ES-I3 (cell line): ENCODE results near the gene RPF1.
"Not testable (repeated sequence)": the region's sequence is repeated elsewhere in the genome, so short reads cannot be mapped to it uniquely, and the experiment has no call there.

Experiments
- H3K36me3 ChIP-seq: 2 replicates; pipeline ENCODE4 v1.6.1; 2013; ENCODE audit warnings: mild to moderate bottlenecking, low read length, control low read depth, moderate library complexity; ENCODE audit not compliant: insufficient read depth
- H3K4me1 ChIP-seq: 2 replicates; pipeline ENCODE4 v1.6.1; 2013; ENCODE audit warnings: mild to moderate bottlenecking, control low read depth, low read length; ENCODE audit not compliant: insufficient read depth
- H3K9ac ChIP-seq: 2 replicates; pipeline ENCODE4 v1.6.1; 2013; ENCODE audit warnings: low read depth, mild to moderate bottlenecking, low read length, moderate library complexity
- H3K9me3 ChIP-seq: 2 replicates; pipeline ENCODE4 v1.6.1; 2013; ENCODE audit warnings: mild to moderate bottlenecking, low read length, moderate library complexity; ENCODE audit not compliant: control insufficient read depth, insufficient read depth

RPF1 gene

DNA sequence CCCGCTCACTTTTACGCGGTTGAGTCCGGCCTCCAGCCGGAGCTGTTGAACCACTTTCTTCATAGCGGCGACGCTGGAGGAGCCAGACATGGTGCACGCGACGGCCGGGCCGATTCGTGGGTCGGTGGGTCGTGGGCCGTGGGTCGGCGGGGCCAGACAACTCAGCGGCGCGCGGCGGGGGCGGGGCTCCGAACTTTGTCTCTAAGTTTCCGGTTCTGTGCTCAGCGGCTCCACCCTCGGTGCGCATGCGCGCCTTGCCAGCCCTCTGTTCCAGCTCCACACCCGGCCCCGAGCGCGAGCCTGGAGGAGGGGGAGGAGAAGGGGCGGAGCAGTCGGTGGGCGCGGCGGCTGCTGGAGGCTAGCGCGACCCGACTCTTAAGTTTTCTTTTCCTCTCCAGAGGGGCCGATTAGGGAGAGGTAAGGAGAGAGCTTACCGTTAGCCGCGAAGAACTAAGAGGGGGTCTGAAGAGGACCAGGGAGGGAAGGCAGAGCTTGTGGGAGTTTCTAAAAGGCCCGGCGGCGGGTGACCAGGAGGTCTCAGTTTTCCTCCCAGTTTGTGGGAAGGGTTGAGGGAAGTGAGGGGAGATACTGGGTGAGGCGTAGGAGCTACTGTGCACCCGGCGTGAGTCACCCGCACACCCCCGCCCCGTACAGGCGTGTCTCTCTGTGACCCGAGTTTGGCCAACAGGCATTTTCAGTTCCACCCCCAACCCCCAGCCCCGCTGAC is 27.1 kb downstream of the RPF1 start, which contains the start of the genes GNG5 and SPATA1:
TSS of gene GNG5 (minus strand) at position 580 of the 727 bp plus-strand sequence. CDS start at position 90, 490 bp downstream.
TSS of gene SPATA1 (plus strand) at position 385 of the 727 bp plus-strand sequence. CDS start 9,974 bp downstream, outside the sequence.
- Histone ChIP-seq H3K9me3 (no peaks in the 10 kb centered on the region), H3K9ac (peak within 1 kb of the TSS; percentile 76), H3K36me3 (no peaks in the 10 kb centered on the region), H3K4me1 (peaks cover 7% of the 10 kb centered on the region)

DNA sequence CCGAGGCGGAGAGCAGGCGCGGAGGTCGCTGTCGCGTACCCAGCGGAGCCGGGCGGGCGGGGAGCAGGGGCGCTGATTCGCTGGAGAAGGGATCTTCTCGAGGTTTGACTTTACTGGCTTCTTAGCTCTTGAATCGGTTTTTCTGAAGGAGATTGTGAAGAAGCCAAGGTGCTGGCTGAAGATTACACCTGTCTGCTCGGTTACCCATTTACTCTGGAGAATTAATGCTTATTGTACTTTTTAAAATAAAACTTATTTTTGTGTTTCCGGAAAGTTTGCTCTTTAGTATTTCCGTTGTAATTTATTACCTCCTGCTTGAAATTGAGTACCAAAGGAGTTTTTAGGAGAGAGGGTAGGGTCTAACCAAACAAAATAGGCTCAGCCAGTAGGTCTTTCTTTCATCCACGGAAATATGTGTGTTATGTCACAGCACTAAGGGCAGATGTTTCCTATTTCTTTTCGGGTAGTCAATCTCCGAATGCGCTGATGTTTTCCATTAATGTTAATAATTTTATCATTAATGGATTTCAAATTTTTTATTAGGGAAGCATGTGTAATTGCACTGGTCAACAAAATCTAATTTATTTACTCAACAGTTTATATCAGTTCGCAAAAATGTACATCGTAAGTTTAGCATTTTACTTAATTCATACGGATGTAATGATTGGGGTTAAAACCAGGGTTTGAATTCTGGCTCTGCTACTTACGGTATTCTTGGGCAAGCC is 27.8 kb downstream of the RPF1 start:
- H3K36me3 ChIP-seq, result no peaks in the 10 kb centered on the region
- peak overlapping the region; percentile 76 for H3K9ac ChIP-seq
- H3K4me1 ChIP-seq, result no peaks in the 10 kb centered on the region; the same call in none of the 2 replicates
- H3K9me3 ChIP-seq, result no peaks in the 10 kb centered on the region

DNA sequence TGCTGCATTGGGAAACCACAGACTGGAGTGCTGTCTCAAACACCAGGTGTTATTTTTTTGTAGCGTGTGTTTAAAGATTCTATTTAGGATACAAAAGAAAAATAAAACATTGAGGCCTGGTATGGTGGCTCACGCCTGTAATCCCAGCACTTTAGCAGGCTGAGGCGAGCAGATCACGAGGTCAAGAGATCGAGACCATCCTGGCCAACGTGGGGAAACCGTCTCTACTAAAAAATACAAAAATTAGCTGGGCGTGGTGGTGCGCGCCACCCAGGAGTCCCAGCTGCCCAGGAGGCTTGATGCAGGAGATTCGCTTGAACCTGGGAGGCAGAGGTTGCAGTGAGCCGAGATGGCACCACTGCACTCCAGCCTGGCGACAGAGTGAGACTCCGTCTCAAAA is 28.8 kb downstream of the RPF1 start:
- H3K36me3 ChIP-seq, H3K9me3 ChIP-seq, H3K9ac ChIP-seq, H3K4me1 ChIP-seq: not testable (repeated sequence)

DNA sequence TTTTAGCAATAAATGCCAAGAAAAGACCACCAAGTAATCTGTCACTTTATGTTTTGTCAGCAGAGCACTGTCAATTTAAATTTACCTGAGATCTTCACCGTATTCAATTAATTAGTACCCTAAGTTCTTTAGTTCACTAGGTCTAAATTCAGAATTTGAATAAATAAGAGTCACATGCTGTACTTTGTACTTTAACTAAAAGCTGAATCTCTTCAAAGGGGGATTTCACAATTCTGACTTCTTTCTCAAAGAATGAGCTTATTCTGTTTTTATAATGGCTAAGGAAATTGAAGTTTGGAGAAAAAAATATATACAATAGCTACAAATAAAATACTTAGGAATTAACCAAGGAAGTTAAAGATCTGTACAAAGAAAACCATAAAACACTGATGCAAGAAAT is 29.4 kb downstream of the RPF1 start:
- H3K4me1 ChIP-seq, result no peaks in the 10 kb centered on the region; the same call in 1 of the 2 replicates
- H3K9me3 ChIP-seq, result no peaks in the 10 kb centered on the region
- no peak overlapping the region for H3K9ac ChIP-seq
- no peaks in the 10 kb centered on the region for H3K36me3 ChIP-seq

GRCh38 chr1:84509029-84509428 is 30.0 kb downstream of the RPF1 start:
- no peaks in the 10 kb centered on the region for H3K36me3 ChIP-seq
- no peak overlapping the region for H3K9ac ChIP-seq
- no peaks in the 10 kb centered on the region for H3K9me3 ChIP-seq
- no peaks in the 10 kb centered on the region; the same call in 1 of the 2 replicates for H3K4me1 ChIP-seq

GRCh38 chr1:84510165-84510564 is 31.1 kb downstream of the RPF1 start:
- Histone ChIP-seq H3K9me3 (no peaks in the 10 kb centered on the region), H3K36me3 (no peaks in the 10 kb centered on the region), H3K4me1 (no peaks in the 10 kb centered on the region), H3K9ac (no peak overlapping the region)

GRCh38 chr1:84510668-84511067 is 31.6 kb downstream of the RPF1 start:
- no peaks in the 10 kb centered on the region for H3K36me3 ChIP-seq
- no peaks in the 10 kb centered on the region for H3K9me3 ChIP-seq
- H3K4me1 ChIP-seq, result no peaks in the 10 kb centered on the region
- H3K9ac ChIP-seq, result no peak overlapping the region

GRCh38 chr1:84524590-84524989 is 45.5 kb downstream of the RPF1 start:
- no peaks in the 10 kb centered on the region for H3K9me3 ChIP-seq
- no peaks in the 10 kb centered on the region for H3K4me1 ChIP-seq
- H3K36me3 ChIP-seq, result no peaks in the 10 kb centered on the region
- H3K9ac ChIP-seq, result no peak overlapping the region

DNA sequence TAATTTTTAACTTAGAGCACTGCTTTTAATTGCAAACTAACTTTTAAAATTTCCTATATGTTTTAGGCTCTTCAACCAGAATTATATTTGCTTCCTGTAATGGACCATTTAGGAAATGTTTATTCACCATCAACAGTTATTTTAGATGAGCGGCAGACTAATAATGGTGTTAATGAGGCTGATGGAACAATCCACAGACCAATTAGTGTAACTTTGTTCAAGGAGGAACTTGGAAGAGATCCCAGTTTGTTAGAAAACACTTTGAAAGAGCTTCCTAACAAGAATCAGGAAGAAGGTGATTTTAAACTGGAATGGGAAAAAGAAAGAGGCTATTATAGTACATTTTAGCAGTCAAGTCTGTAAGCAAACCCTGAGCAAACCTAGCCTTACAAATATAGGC is 46.7 kb downstream of the RPF1 start:
- Histone ChIP-seq H3K36me3 (no peaks in the 10 kb centered on the region), H3K9ac (no peak overlapping the region), H3K4me1 (no peaks in the 10 kb centered on the region), H3K9me3 (no peaks in the 10 kb centered on the region)

DNA sequence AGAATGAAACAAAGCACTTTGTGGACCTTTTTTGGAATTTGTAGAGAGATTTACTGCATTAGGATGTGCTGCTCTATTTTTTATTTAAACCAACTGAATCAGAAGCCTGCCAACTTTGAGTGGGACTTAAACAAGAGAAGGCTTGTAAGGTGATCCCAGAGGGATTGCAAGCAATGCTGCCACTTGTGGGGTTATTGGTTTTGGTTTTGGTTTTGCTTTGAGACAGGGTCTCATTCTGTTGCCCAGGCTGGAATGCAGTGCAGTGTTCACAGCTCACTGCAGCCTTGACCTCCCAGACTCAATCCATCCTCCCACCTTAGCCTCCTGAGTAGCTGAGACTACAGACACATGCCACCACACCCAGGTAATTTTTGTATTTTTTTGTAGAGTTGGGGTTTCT is 59.5 kb downstream of the RPF1 start:
- H3K9me3 ChIP-seq, result no peaks in the 10 kb centered on the region
- H3K4me1 ChIP-seq, result no peaks in the 10 kb centered on the region
- H3K36me3 ChIP-seq, result no peaks in the 10 kb centered on the region
- no peak overlapping the region for H3K9ac ChIP-seq

DNA sequence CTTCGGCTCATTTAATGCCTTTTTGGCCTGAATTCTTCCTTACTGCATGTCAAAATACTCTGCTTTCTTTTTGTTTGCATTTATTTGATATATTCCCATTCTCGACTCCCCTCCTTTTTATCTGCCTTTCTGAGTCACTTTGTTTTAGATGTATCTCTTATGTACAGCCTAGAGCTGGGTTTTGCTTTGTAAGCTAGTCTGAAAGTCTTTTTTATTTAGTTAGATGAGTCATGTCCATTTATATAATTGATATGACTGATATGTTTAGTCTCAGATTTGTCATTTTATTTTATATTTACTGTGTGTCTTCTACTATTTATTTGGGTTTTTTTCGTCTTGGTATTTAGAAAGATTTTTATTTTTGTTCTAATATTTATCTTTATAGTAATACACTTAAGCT is 60.9 kb downstream of the RPF1 start:
- no peak overlapping the region for H3K9ac ChIP-seq
- no peaks in the 10 kb centered on the region for H3K36me3 ChIP-seq
- no peaks in the 10 kb centered on the region for H3K4me1 ChIP-seq
- H3K9me3 ChIP-seq, result no peaks in the 10 kb centered on the region

- no peak overlapping the region for H3K9ac ChIP-seq
- no peaks in the 10 kb centered on the region for H3K9me3 ChIP-seq
- no peaks in the 10 kb centered on the region for H3K4me1 ChIP-seq
- no peaks in the 10 kb centered on the region for H3K36me3 ChIP-seq
These were observed 61.7 kb downstream of the RPF1 start for GRCh38 chr1:84540759-84541158.

DNA sequence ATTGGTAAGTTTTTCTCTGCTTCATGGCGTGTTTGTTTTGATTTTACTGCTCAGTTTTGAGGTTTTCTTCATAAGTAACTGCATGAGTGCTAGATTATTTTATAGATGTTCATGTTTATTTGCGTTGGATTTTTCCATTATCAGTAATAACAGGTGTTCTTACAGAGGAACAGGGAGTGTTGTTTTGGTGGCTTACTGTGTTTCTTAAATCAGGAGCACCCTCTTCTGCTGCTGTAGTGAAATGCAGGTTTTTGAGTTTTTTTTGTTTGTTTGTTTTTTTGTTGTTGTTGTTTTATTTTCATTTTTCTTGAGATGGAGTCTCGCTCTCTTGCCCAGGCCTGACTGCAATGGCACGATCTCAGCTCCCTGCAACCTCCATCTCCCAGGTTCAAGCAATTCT is 62.6 kb downstream of the RPF1 start:
- no peaks in the 10 kb centered on the region for H3K9me3 ChIP-seq
- no peaks in the 10 kb centered on the region for H3K36me3 ChIP-seq
- H3K9ac ChIP-seq, result no peak overlapping the region
- no peaks in the 10 kb centered on the region for H3K4me1 ChIP-seq
